Measurements from ENCODE around the gene MINDY4.

MINDY4 gene

GRCh38 chr7:30842542-30843451, 71.6 kb downstream of the MINDY4 start:
- no peak for DNase-seq (ENCODE audit: low read depth in 1 of 2, low spot score in 1 of 2)
- no peak for TF ChIP-seq CTCF (IDR thresholded peaks at IDR 0.05; ENCODE audit: insufficient read depth, low read length)
- no peak for TF ChIP-seq SPI1 (IDR thresholded peaks at IDR 0.05; ENCODE audit: borderline replicate concordance, low read depth)
- TF ChIP-seq GABPA (IDR thresholded peaks at IDR 0.05; ENCODE audit: low read depth): no peak
- TF ChIP-seq REST (IDR thresholded peaks at IDR 0.05; ENCODE audit: insufficient replicate concordance, low read depth): no peak
- no peak for TF ChIP-seq POLR2AphosphoS5 (IDR thresholded peaks at IDR 0.05; ENCODE audit: low read depth)
- no peak overlapping the region for H3K4me3 ChIP-seq (replicated peaks; ENCODE audit: insufficient read depth, low read length)
- no peak overlapping the region for H3K27ac ChIP-seq (replicated peaks)
- H3K27me3 ChIP-seq (ENCODE audit: insufficient read depth, poor library complexity, severe bottlenecking): no peaks in the 10 kb centered on the region

- Histone ChIP-seq H3K27me3 (ENCODE audit: insufficient read depth, poor library complexity, severe bottlenecking) (no peaks in the 10 kb centered on the region), H3K27ac (replicated peaks) (no peak overlapping the region), H3K4me3 (replicated peaks; ENCODE audit: insufficient read depth, low read length) (no peak overlapping the region)
- DNase-seq (ENCODE audit: low read depth in 1 of 2, low spot score in 1 of 2): no peak
- no peak for TF ChIP-seq SPI1 (IDR thresholded peaks at IDR 0.05; ENCODE audit: borderline replicate concordance, low read depth)
- TF ChIP-seq GABPA (IDR thresholded peaks at IDR 0.05; ENCODE audit: low read depth): no peak
- no peak for TF ChIP-seq POLR2AphosphoS5 (IDR thresholded peaks at IDR 0.05; ENCODE audit: low read depth)
- TF ChIP-seq CTCF (IDR thresholded peaks at IDR 0.05; ENCODE audit: insufficient read depth, low read length): no peak
- TF ChIP-seq REST (IDR thresholded peaks at IDR 0.05; ENCODE audit: insufficient replicate concordance, low read depth): no peak
Observed at GRCh38 chr7:30843741-30844482, 72.7 kb downstream of the MINDY4 start.

- H3K4me3 ChIP-seq (replicated peaks; ENCODE audit: insufficient read depth, low read length): no peak overlapping the region
- H3K27ac ChIP-seq (replicated peaks): no peak overlapping the region
- DNase-seq (ENCODE audit: low read depth in 1 of 2, low spot score in 1 of 2): no peak
- TF ChIP-seq REST (IDR thresholded peaks at IDR 0.05; ENCODE audit: insufficient replicate concordance, low read depth): no peak
- no peak for TF ChIP-seq SPI1 (IDR thresholded peaks at IDR 0.05; ENCODE audit: borderline replicate concordance, low read depth)
- TF ChIP-seq CTCF (IDR thresholded peaks at IDR 0.05; ENCODE audit: insufficient read depth, low read length): no peak
- no peak for TF ChIP-seq GABPA (IDR thresholded peaks at IDR 0.05; ENCODE audit: low read depth)
- TF ChIP-seq POLR2AphosphoS5 (IDR thresholded peaks at IDR 0.05; ENCODE audit: low read depth): no peak
- no peaks in the 10 kb centered on the region for H3K27me3 ChIP-seq (ENCODE audit: insufficient read depth, poor library complexity, severe bottlenecking)
Observed at GRCh38 chr7:30844483-30844874, 73.3 kb downstream of the MINDY4 start.

Measured in HL-60 (cell line).